Gastrocnemius medialis (tissue), 4 donors: ENCODE data around the gene TSEN15.

Experiments used
- POLR2A ChIP-seq, 2 donors: fragments of 450-650 bp; IDR thresholded peaks; one replicate each; pipeline ENCODE4 v1.6.1; 2017; ENCODE audit warnings: antibody characterized with exemption in 2 of 2, mild to moderate bottlenecking in 2 of 2, moderate library complexity in 2 of 2
- TF ChIP-seq, protein P1 (sequence below), 5 experiments: fragments of 450-650 bp in 3 of 5; fragments of 200-600 bp in 2 of 5; sonication (generic) in 2 of 5; IDR thresholded peaks in 4 of 5; conservative IDR thresholded peaks in 1 of 5; 1 replicate in 4 of 5; 2 replicates in 1 of 5; pipeline ENCODE4 v1.5.1; 2016 to 2019; ENCODE audit warnings: antibody characterized with exemption in 5 of 5, mild to moderate bottlenecking in 3 of 5, moderate library complexity in 3 of 5

DNA sequence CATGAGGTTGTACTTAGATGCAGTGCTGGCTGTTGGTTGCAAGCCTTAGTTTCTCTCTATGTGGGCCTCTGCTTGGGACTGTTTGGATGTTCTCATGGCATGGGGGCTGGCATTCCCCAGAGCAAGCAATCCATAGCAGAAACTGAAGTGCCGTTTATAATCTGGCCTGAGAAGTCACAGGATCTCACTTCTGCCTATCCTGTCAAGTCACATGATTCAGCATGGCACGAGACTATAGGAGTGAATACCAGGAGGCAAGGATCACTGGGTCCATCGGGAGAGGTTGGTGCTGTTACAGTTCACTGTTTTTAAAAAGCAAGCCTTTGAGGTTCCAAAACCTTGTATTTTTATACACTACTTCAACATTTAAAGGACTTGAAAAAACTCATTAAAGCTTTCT is 30.7 kb upstream of the TSEN15 start:
- TF ChIP-seq, protein P1, sequence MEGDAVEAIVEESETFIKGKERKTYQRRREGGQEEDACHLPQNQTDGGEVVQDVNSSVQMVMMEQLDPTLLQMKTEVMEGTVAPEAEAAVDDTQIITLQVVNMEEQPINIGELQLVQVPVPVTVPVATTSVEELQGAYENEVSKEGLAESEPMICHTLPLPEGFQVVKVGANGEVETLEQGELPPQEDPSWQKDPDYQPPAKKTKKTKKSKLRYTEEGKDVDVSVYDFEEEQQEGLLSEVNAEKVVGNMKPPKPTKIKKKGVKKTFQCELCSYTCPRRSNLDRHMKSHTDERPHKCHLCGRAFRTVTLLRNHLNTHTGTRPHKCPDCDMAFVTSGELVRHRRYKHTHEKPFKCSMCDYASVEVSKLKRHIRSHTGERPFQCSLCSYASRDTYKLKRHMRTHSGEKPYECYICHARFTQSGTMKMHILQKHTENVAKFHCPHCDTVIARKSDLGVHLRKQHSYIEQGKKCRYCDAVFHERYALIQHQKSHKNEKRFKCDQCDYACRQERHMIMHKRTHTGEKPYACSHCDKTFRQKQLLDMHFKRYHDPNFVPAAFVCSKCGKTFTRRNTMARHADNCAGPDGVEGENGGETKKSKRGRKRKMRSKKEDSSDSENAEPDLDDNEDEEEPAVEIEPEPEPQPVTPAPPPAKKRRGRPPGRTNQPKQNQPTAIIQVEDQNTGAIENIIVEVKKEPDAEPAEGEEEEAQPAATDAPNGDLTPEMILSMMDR (IDR thresholded peaks at IDR 0.05 in 4 of 5, conservative IDR thresholded peaks at IDR 0.05 in 1 of 5), result no peak
- no peak for TF ChIP-seq POLR2A (IDR thresholded peaks at IDR 0.05)
